T follicular helper cell (primary cell): ENCODE data around the gene PATL1.
A peak's percentile ranks its signal among the peaks of the same experiment; 100 is the strongest.

Experiments
- DNase-seq: peaks from one replicate; pipeline ENCODE4 v3.0.0-alpha.2; 2020; ENCODE audit warnings: low read depth

The PATL1 gene

GRCh38 chr11:59615637-59616395, 53.0 kb downstream of the PATL1 start, which contains the start of gene OSBP:
OSBP (minus strand) TSS chr11:59615774; CDS start chr11:59615664, 110 bp downstream.
- peak; percentile 98 for DNase-seq

GRCh38 chr11:59615120-59615636, 53.7 kb downstream of the PATL1 start:
- DNase-seq = peak; percentile 64

- no peak for DNase-seq
These were observed 54.3 kb downstream of the PATL1 start for GRCh38 chr11:59614277-59615119.

DNA sequence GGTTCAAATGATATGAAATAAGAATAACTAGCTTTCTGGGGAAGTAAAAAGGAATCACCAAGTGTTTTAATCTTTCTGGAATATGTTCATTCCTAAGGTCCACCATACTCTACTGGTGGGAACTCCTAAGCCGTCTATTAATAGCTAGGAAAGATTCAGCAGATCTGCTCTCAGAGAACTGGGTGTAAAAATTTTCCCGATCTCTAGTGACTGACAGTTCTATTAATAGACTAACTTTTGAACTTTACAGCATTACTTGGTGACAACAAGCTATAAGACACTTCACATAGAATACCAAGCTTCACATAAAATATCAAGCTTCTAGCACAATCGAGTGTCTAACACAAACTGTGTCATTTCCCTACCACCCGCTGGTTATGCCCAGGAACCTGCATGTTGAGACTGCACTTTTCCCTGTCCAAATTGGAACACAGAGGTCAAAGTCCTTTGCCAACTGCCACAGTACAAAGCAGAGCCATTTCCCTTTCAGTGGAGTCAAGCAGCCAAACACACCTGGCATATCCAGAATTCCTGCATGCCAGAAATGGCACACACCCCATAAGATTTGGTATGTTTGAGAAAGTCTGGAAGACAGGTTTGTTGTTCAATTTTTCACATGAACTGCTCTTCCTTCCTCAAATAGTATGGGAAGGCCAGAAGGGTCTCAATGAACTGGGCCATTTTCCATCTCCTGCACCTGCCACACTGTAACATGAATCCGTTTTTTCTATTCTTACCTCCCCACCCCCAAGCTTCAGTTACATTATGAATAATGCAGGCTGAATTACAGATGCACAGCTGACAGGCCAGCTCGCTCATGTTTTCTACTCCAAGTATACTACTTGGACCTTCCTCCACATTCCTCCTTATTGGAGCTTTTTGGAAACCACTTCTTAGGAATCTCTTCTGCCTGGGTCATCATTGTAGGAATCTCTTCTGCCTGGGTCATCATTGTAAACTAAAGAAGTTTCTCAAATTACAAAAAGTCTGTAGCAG, 57.0 kb downstream of the PATL1 start:
- no peak for DNase-seq

DNA sequence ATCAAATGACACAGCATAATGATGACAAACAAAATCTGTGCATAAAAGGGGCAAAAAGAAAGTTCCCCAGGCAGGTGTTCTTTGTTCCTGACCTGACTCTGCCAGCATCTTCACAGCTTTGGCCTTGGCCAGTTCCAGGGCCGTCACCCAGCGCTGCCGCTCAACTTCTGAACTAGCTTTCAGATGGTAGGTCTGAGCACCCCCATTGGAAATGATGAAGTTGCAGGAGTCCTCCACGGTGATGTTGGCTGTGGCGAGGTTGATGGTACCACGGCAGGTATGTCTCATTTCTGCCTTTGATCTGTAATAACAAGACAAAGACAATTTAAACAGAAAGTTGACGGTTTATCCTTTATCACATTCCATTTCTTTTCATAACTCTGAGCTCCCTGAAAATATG, 58.5 kb downstream of the PATL1 start:
- no peak for DNase-seq

DNA sequence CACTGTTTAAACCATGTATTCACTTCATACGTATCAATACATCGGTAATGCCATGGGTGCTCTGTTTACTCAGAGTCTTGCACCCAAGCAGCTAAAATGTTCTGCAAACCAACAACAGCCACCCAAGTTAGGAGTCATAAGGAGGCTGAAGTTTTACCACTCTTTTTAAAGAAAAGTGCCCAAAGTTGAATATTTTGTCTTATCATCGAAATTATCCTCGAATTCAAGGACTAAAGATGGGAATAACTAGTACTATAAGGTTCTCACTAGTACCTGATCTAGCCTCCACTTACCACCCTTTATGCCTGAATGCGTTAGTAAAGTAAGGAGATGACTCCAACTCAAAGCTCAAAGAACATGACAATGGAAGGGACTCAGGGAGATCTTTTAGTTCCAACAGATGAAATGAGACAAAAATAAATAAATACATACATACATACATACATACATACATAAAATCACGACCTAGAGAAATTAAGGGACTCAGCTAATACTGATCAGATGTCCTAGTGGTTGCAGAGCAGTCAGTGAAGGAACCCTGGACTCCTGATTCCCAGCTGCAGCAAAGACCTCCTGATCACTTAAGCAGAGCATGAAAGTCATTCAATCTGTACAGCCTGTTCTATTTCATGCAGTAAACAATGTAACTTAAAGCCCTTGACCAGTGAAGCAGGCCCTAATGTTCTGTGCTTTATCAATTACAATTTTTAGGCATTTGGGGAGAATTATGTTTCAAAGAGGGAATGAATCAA, 61.0 kb downstream of the PATL1 start:
- DNase-seq = no peak

DNA sequence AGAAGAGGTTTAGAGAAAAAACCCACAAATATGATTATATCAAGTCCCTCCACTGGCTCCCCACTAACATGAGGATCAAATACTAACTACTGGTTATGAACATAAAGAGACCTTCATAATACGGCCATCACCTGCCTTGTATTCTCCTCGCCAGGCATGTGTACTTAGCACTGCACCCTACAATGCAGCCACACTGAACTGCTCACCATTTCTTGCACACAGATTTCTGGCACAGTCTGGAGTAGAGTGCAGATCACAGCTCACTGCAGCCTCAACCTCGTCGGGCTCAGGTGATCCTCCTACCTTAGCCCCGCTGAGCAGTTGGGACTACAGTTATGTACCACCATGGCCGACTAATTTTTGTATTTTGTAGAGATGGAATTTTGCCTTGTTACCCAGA, 66.4 kb downstream of the PATL1 start:
- no peak for DNase-seq

DNA sequence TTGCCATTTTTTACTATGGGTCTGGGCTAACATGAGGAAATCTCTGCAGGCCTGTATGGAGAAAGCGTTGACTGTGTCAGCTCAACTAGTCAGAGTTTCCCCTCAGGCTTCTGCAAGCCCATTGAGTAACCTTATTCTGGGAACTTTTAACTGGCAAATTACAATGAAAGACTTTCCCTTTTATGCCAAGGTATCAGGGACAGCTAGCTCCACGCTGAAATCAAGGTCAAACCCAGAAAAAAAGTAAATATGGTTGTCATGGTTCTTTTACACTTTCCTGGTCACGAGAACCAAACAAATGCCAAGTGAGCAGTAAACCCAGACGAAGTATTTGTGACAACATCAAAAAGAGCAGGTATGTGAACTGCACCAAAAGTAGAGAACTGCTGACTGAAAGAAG, 67.0 kb downstream of the PATL1 start:
- no peak for DNase-seq

GRCh38 chr11:59600636-59601035, 68.2 kb downstream of the PATL1 start:
- no peak for DNase-seq

DNA sequence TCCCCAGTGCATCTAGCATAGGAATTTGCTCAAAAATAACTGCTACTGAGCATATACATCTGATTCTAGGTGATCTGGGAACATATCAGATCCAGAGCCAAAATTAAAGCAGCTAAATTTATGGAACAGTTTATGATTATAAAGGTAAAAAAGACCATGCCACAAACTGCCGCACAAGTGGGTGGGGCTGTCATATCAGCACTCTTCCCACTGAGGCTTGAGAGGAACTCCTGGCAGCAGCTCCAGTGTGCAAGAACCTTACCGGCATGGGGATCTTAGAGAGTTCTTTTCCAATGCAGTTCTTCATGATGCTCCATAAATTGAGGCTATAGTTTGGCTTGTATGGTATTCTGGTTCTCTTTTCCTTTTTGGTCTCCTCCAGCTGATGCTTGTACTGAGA, 68.6 kb downstream of the PATL1 start:
- no peak for DNase-seq

GRCh38 chr11:59598961-59599360, 69.9 kb downstream of the PATL1 start:
- no peak for DNase-seq
